ENCODE results near the gene LRRC56. TPM values are rescaled to one million over a fixed set of nuclear protein-coding genes. Genes with fewer than 3 reads are reported as not detected.

Gene LRRC56
- total and polyA plus RNA-seq, 2 of the 13 experiments (the other 11 are each of a cell fraction or from before 2014, with no cell fraction given), result 0.11 to 0.29 TPM

DNA sequence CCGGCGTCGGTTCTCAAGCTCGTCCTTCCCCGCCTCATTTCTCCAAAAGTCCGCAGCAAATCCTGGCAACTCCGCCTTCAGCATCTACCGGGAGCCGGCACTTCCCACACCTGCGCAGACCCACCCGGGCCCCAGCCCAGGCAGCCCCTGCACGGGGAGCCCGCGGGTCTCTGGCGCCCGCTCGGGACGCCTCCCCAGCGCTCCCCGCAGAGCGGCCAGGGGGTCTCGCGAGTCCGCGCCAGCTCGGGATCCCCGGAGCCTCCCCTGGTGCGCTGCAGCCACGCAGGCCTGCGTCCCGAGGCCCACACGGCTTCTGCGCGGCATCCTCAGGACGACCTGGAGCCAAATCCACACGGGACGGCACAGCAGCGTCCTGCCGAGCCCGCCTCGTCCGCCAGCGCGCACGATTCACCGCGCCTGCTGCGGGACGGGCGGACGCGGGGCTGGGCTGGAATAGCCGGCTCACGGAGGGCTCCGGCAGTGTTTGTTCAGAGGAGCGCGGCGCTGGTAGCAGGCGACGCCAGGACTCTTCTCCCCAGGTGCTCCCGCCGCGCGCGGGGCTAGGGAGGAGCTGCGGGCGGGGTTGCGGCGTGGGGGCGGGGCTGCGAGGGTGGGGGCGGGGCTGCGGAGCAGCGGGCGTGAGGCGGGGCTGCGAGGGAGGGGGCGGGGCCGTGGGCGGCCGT, 38.1 kb downstream of the LRRC56 start (continued):
- no peak for TF ChIP-seq THYN1 (CRISPR knock-in tag; IDR thresholded peaks at IDR 0.05; ENCODE audit: borderline replicate concordance, low read depth)
- TF ChIP-seq ZEB1 (IDR thresholded peaks at IDR 0.05; ENCODE audit: insufficient replicate concordance, low read depth), result no peak
- TF ChIP-seq MYNN (CRISPR knock-in tag; IDR thresholded peaks at IDR 0.05; ENCODE audit: low read depth), result no peak
- TF ChIP-seq RARA (CRISPR knock-in tag; IDR thresholded peaks at IDR 0.05), result 0 out of 2 replicates have a peak, but pooled peaks have one; percentile 26
- no peak for TF ChIP-seq ZNF780A (CRISPR knock-in tag; IDR thresholded peaks at IDR 0.05)
- TF ChIP-seq ZZZ3 (CRISPR knock-in tag; IDR thresholded peaks at IDR 0.05; ENCODE audit: borderline replicate concordance), result 0 out of 2 replicates have a peak, but pooled peaks have one; percentile 57
- peak; percentile 52; the same call in 1 of the 2 replicates for TF ChIP-seq ATF7-NPFF (CRISPR knock-in tag; IDR thresholded peaks at IDR 0.05; ENCODE audit: low read depth)
- peak; percentile 11; the same call in 1 of the 2 replicates for TF ChIP-seq ZNF124 (CRISPR knock-in tag; IDR thresholded peaks at IDR 0.05)
- no peak for TF ChIP-seq ATM (IDR thresholded peaks at IDR 0.05; ENCODE audit: borderline replicate concordance)
- TF ChIP-seq ZNF205 (CRISPR knock-in tag; IDR thresholded peaks at IDR 0.05), result peak; percentile 60; the same call in 1 of the 2 replicates
- 0 out of 2 replicates have a peak, but pooled peaks have one; percentile 20 for TF ChIP-seq ZNF670 (CRISPR knock-in tag; IDR thresholded peaks at IDR 0.05; ENCODE audit: borderline replicate concordance)
- TF ChIP-seq MED1 (CRISPR knock-in tag; IDR thresholded peaks at IDR 0.05), result peak; percentile 18; the same call in 1 of the 2 replicates
- no peak for TF ChIP-seq ATF1 (CRISPR knock-in tag; IDR thresholded peaks at IDR 0.05)
- TF ChIP-seq, protein P1, sequence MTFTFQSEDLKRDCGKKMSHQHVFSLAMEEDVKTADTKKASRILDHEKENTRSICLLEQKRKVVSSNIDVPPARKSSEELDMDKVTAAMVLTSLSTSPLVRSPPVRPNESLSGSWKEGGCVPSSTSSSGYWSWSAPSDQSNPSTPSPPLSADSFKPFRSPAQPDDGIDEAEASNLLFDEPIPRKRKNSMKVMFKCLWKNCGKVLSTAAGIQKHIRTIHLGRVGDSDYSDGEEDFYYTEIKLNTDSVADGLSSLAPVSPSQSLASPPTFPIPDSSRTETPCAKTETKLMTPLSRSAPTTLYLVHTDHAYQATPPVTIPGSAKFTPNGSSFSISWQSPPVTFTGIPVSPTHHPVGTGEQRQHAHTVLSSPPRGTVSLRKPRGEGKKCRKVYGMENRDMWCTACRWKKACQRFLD (CRISPR knock-in tag; IDR thresholded peaks at IDR 0.05; ENCODE audit: borderline replicate concordance), result peak; percentile 45; the same call in 1 of the 2 replicates
- peak; percentile 86; the same call in 1 of the 2 replicates for TF ChIP-seq CAMTA2 (CRISPR knock-in tag; IDR thresholded peaks at IDR 0.05; ENCODE audit: borderline replicate concordance)
- no peak for TF ChIP-seq GLI4 (CRISPR knock-in tag; IDR thresholded peaks at IDR 0.05; ENCODE audit: borderline replicate concordance)
- 0 out of 2 replicates have a peak, but pooled peaks have one; percentile 40 for TF ChIP-seq NR1H2 (CRISPR knock-in tag; IDR thresholded peaks at IDR 0.05; ENCODE audit: borderline replicate concordance, low read depth)
- TF ChIP-seq NFKBIZ (CRISPR knock-in tag; IDR thresholded peaks at IDR 0.05), result no peak
- TF ChIP-seq, protein P2, sequence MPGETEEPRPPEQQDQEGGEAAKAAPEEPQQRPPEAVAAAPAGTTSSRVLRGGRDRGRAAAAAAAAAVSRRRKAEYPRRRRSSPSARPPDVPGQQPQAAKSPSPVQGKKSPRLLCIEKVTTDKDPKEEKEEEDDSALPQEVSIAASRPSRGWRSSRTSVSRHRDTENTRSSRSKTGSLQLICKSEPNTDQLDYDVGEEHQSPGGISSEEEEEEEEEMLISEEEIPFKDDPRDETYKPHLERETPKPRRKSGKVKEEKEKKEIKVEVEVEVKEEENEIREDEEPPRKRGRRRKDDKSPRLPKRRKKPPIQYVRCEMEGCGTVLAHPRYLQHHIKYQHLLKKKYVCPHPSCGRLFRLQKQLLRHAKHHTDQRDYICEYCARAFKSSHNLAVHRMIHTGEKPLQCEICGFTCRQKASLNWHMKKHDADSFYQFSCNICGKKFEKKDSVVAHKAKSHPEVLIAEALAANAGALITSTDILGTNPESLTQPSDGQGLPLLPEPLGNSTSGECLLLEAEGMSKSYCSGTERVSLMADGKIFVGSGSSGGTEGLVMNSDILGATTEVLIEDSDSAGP (CRISPR knock-in tag; IDR thresholded peaks at IDR 0.05; ENCODE audit: borderline replicate concordance), result peak; percentile 41; the same call in 1 of the 2 replicates
- TF ChIP-seq TEAD3 (CRISPR knock-in tag; optimal IDR thresholded peaks at IDR 0.05; ENCODE audit: borderline replicate concordance), result peak; percentile 46
- peak; percentile 32; the same call in 1 of the 2 replicates for TF ChIP-seq ZFY (CRISPR knock-in tag; IDR thresholded peaks at IDR 0.05)
- TF ChIP-seq BCL6 (CRISPR knock-in tag; IDR thresholded peaks at IDR 0.05), result peak; percentile 42
- peak; percentile 34; the same call in 1 of the 2 replicates for TF ChIP-seq POLR2AphosphoS5 (IDR thresholded peaks at IDR 0.05; ENCODE audit: low read depth, low read length)
- TF ChIP-seq, protein P3, sequence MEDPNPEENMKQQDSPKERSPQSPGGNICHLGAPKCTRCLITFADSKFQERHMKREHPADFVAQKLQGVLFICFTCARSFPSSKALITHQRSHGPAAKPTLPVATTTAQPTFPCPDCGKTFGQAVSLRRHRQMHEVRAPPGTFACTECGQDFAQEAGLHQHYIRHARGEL (CRISPR knock-in tag; IDR thresholded peaks at IDR 0.05), result peak; percentile 60; the same call in 1 of the 2 replicates
- no peak for TF ChIP-seq PCBP2 (optimal IDR thresholded peaks at IDR 0.05; ENCODE audit: low read depth, low read length, poor library complexity, severe bottlenecking)
- TF ChIP-seq, protein P4, sequence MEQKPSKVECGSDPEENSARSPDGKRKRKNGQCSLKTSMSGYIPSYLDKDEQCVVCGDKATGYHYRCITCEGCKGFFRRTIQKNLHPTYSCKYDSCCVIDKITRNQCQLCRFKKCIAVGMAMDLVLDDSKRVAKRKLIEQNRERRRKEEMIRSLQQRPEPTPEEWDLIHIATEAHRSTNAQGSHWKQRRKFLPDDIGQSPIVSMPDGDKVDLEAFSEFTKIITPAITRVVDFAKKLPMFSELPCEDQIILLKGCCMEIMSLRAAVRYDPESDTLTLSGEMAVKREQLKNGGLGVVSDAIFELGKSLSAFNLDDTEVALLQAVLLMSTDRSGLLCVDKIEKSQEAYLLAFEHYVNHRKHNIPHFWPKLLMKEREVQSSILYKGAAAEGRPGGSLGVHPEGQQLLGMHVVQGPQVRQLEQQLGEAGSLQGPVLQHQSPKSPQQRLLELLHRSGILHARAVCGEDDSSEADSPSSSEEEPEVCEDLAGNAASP (CRISPR knock-in tag; IDR thresholded peaks at IDR 0.05; ENCODE audit: borderline replicate concordance), result 0 out of 2 replicates have a peak, but pooled peaks have one; percentile 47
